ENCODE data around the gene TOP3B. TPM values are rescaled to one million over a fixed set of nuclear protein-coding genes. Genes with fewer than 3 reads are reported as not detected.

The TOP3B gene
- total RNA-seq, 4 donors from 2014 or later = 24.7 to 39.3 (median 29.3) TPM

- Histone ChIP-seq H3K4me1 (peaks cover 14 to 18% of the 10 kb centered on the region in 2 donors), H3K27me3 (no peaks in the 10 kb centered on the region), H3K36me3 (peaks cover 40 to 43% of the 10 kb centered on the region in 2 donors), H3K4me3 (replicated peaks in 1 of 3) (no peak overlapping the region), H3K27ac (no peak overlapping the region), H3K9me3 (no peaks in the 10 kb centered on the region)
- DNase-seq = no peak
- WGBS, 2 donors = 93 to 95% methylated on average over 8 to 17 of the region's 23 CpGs
- TF ChIP-seq CTCF (IDR thresholded peaks at IDR 0.05) (no peak), POLR2A (IDR thresholded peaks at IDR 0.05) (no peak)
- intact Hi-C loops (cut with DNase I) = no loop called here
These were observed 49.2 kb downstream of the TOP3B start for GRCh38 chr22:21933413-21933812.

GRCh38 chr22:21932347-21932746, 50.2 kb downstream of the TOP3B start:
- H3K4me1 ChIP-seq = peaks cover 9 to 12% of the 10 kb centered on the region in 2 donors
- H3K9me3 ChIP-seq = no peaks in the 10 kb centered on the region
- peaks cover 40 to 43% of the 10 kb centered on the region in 2 donors for H3K36me3 ChIP-seq
- DNase-seq = no peak
- intact Hi-C loops (cut with DNase I) = no loop called here
- TF ChIP-seq CTCF (IDR thresholded peaks at IDR 0.05) (no peak), POLR2A (IDR thresholded peaks at IDR 0.05) (no peak)
- no peak overlapping the region for H3K27ac ChIP-seq
- no peaks in the 10 kb centered on the region for H3K27me3 ChIP-seq
- no peak overlapping the region for H3K4me3 ChIP-seq (replicated peaks in 1 of 3)
- WGBS, 2 donors = 83 to 100% methylated on average over 3 of the region's 3 CpGs

GRCh38 chr22:21931056-21931455, 51.5 kb downstream of the TOP3B start:
- Histone ChIP-seq H3K4me1 (no peaks in the 10 kb centered on the region), H3K27me3 (no peaks in the 10 kb centered on the region), H3K9me3 (no peaks in the 10 kb centered on the region), H3K27ac (no peak overlapping the region), H3K36me3 (peaks cover 40 to 43% of the 10 kb centered on the region in 2 donors), H3K4me3 (replicated peaks in 1 of 3) (no peak overlapping the region)
- no peak for DNase-seq
- 95 to 96% methylated on average over 11 to 12 of the region's 12 CpGs for WGBS, 2 donors
- TF ChIP-seq CTCF (IDR thresholded peaks at IDR 0.05) (no peak), POLR2A (IDR thresholded peaks at IDR 0.05) (no peak)
- intact Hi-C loops (cut with DNase I) = no loop called here

GRCh38 chr22:21929253-21929652, 53.3 kb downstream of the TOP3B start:
- Histone ChIP-seq H3K4me3 (replicated peaks in 1 of 3) (no peak overlapping the region), H3K4me1 (no peaks in the 10 kb centered on the region), H3K9me3 (no peaks in the 10 kb centered on the region), H3K27ac (no peak overlapping the region), H3K36me3 (peaks cover 40 to 43% of the 10 kb centered on the region in 2 donors), H3K27me3 (no peaks in the 10 kb centered on the region)
- WGBS, 2 donors = 89 to 91% methylated on average over 5 to 6 of the region's 6 CpGs
- TF ChIP-seq POLR2A (IDR thresholded peaks at IDR 0.05) = no peak
- TF ChIP-seq CTCF (IDR thresholded peaks at IDR 0.05) = no peak
- DNase-seq = no peak
- intact Hi-C loops (cut with DNase I) = no loop called here

- Histone ChIP-seq H3K36me3 (peaks cover 33 to 38% of the 10 kb centered on the region in 2 donors), H3K9me3 (no peaks in the 10 kb centered on the region), H3K4me1 (no peaks in the 10 kb centered on the region), H3K27ac (no peak overlapping the region), H3K27me3 (no peaks in the 10 kb centered on the region), H3K4me3 (replicated peaks in 1 of 3) (no peak overlapping the region)
- WGBS, 2 donors = 85% methylated on average over 12 of the region's 12 CpGs
- intact Hi-C loops (cut with DNase I) = no loop called here
- no peak for TF ChIP-seq CTCF (IDR thresholded peaks at IDR 0.05)
- TF ChIP-seq POLR2A (IDR thresholded peaks at IDR 0.05) = no peak
- no peak for DNase-seq
These were observed 54.5 kb downstream of the TOP3B start for GRCh38 chr22:21928048-21928447.
